ENCODE results near the gene TRAF1.

TRAF1 gene

GRCh38 chr9:120941046-120941770 lies 14.6 kb upstream of the TRAF1 start:
- peak; percentile 67 for DNase-seq (ENCODE audit: low spot score)

- DNase-seq (ENCODE audit: low spot score), result no peak
These were observed 14.0 kb upstream of the TRAF1 start for GRCh38 chr9:120940573-120940972.

- DNase-seq (ENCODE audit: low spot score), result no peak
These were observed 12.3 kb upstream of the TRAF1 start for GRCh38 chr9:120938851-120939250.

- no peak for DNase-seq (ENCODE audit: low spot score)
These were observed 11.0 kb upstream of the TRAF1 start for GRCh38 chr9:120937596-120937995.

- no peak for DNase-seq (ENCODE audit: low spot score)
These were observed 10.5 kb upstream of the TRAF1 start for GRCh38 chr9:120937127-120937526.

GRCh38 chr9:120936764-120937122 lies 10.1 kb upstream of the TRAF1 start:
- no peak for DNase-seq (ENCODE audit: low spot score)

- DNase-seq (ENCODE audit: low spot score), result peak; percentile 94
These were observed 9.6 kb upstream of the TRAF1 start for GRCh38 chr9:120936011-120936763.

GRCh38 chr9:120935383-120935857 lies 8.8 kb upstream of the TRAF1 start:
- peak; percentile 81 for DNase-seq (ENCODE audit: low spot score)

- no peak for DNase-seq (ENCODE audit: low spot score)
These were observed 7.7 kb upstream of the TRAF1 start for GRCh38 chr9:120934281-120934680.

GRCh38 chr9:120933310-120934055 lies 6.9 kb upstream of the TRAF1 start:
- no peak for DNase-seq (ENCODE audit: low spot score)

- no peak for DNase-seq (ENCODE audit: low spot score)
These were observed 5.7 kb upstream of the TRAF1 start for GRCh38 chr9:120932086-120932823.

- DNase-seq (ENCODE audit: low spot score), result peak; percentile 70
These were observed 4.9 kb upstream of the TRAF1 start for GRCh38 chr9:120931231-120932085.

GRCh38 chr9:120929229-120929791 lies 2.7 kb upstream of the TRAF1 start:
- DNase-seq (ENCODE audit: low spot score), result no peak

- DNase-seq (ENCODE audit: low spot score), result peak; percentile 72
These were observed 2.1 kb upstream of the TRAF1 start for GRCh38 chr9:120928483-120929228.

GRCh38 chr9:120928015-120928482 lies 1.5 kb upstream of the TRAF1 start:
- DNase-seq (ENCODE audit: low spot score), result peak; percentile 12

GRCh38 chr9:120927269-120928014 lies 846 bp upstream of the TRAF1 start:
- no peak for DNase-seq (ENCODE audit: low spot score)

GRCh38 chr9:120925535-120926396 lies 830 bp downstream of the TRAF1 start:
- peak; percentile 78 for DNase-seq (ENCODE audit: low spot score)

Measured in AG08395 (cell line).